ENCODE measurements around the gene RYR3.

RYR3 gene

GRCh38 chr15:33310481-33311311 is at the start of gene RYR3:
TSS of gene RYR3 (plus strand) at chr15:33310967. CDS start at chr15:33311046, 79 bp downstream.
- H3K4me3 ChIP-seq (ENCODE audit: low read depth, low read length): no peak within 1 kb of the TSS
- TF ChIP-seq, protein P1, sequence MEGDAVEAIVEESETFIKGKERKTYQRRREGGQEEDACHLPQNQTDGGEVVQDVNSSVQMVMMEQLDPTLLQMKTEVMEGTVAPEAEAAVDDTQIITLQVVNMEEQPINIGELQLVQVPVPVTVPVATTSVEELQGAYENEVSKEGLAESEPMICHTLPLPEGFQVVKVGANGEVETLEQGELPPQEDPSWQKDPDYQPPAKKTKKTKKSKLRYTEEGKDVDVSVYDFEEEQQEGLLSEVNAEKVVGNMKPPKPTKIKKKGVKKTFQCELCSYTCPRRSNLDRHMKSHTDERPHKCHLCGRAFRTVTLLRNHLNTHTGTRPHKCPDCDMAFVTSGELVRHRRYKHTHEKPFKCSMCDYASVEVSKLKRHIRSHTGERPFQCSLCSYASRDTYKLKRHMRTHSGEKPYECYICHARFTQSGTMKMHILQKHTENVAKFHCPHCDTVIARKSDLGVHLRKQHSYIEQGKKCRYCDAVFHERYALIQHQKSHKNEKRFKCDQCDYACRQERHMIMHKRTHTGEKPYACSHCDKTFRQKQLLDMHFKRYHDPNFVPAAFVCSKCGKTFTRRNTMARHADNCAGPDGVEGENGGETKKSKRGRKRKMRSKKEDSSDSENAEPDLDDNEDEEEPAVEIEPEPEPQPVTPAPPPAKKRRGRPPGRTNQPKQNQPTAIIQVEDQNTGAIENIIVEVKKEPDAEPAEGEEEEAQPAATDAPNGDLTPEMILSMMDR (IDR thresholded peaks at IDR 0.05; ENCODE audit: borderline replicate concordance, insufficient read depth, low read depth, low read length): no peak

DNA sequence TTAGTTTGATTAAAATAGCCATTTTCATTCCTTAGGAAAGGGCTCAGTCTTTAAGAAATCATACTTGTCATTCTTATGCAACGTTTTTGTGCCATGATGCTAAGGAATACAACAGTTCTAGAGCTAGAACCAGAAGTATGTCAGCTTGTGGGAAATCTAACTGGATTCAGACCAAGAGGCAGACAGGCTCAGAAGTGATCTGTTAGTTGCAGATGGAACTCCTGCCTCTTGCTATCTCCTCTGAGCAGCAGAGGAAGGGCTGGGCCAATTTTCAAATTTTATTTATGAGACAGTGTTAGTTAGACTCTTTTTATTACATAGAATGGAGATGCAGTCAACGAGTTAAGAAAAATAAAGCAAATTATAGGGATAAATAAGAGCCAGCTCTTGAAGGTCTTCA is 48.5 kb upstream of the RYR3 start:
- TF ChIP-seq, protein P1 (IDR thresholded peaks at IDR 0.05; ENCODE audit: borderline replicate concordance, insufficient read depth, low read depth, low read length): no peak
- H3K4me3 ChIP-seq (ENCODE audit: low read depth, low read length): no peak overlapping the region

DNA sequence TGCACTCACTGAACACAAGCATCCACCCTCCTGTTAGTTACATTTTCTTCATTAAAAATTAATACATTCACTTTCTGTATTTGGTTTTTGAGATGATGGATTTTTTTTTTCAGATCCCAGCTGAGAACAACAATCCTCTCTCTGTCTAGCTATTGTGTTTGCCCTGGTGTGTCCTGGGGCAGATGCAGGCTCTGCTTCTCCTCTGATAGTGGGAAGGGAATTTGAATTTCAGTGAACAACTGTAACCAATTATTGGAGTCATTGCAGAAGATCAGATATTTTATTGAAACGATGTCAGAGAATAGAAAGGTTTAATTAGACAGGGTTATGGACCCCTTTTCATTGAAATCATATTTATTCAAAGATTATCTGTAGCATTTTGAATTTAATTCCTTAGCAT is 33.1 kb upstream of the RYR3 start:
- no peak overlapping the region for H3K4me3 ChIP-seq (ENCODE audit: low read depth, low read length)
- TF ChIP-seq, protein P1 (IDR thresholded peaks at IDR 0.05; ENCODE audit: borderline replicate concordance, insufficient read depth, low read depth, low read length): no peak

DNA sequence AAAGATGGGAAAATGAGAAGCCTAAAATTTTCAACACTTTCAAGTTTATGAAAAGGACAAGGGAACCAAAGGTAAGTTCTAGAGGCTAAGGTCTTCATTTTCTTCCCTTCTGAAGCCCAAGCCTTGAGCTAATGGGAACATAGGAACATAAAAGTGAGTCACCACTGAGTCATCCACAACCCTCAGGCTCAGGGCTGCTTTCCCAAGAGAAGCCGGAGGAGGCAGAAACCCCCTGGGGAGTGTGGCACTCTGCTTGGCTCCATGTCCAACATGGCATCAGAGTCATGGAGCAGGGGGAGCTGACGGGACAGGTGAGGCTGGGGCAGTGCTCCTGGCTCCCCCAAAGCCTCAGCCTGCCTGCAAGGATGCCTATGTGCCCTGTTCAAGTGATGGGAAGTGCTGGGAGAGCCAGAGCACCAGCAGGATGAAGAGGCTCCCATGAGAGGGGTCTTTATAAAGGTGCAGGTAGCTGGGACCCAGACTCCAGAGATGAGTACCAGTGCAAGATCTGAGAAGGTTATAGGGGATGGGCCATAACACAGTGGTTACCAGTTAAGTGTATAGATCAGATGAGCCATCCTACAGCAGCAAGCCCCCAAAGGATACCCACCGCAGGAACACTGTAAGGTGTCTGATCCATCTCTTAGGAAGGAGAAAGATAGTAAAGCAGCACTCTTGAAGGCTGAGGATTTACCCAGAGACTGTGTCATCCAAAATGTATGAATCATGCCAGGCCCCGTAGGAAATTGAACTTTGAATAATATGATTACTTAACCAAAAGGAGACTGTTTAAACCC is 31.8 kb upstream of the RYR3 start:
- TF ChIP-seq, protein P1 (IDR thresholded peaks at IDR 0.05; ENCODE audit: borderline replicate concordance, insufficient read depth, low read depth, low read length): no peak

DNA sequence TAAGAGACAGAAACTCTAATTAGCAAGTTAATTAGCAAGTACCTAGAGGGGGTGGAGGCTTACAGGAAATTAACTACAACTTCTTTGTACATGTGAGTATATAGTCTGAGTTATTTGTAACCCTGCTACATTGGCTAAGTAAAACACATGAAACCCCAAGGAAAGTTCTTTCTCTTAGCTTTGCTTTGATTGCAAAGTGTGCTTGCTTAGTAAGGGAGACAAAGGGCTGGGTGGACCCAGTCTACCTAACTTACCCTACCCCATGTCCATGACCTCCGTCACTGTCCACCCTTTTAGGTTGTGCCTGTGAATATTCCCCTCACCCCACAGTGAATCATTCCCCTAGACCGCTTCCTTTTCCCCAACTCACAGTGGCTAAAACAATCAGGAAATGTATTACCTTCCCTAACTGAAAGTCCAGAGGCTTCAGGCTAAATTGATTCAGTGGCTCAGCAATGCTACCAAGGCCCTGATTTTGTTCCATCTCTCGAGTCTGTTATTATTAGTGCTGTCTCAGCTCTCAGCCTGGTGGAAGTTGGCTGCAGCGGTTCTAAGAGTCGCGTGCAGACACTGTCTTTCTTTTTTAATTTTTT is 31.1 kb upstream of the RYR3 start:
- no peak overlapping the region for H3K4me3 ChIP-seq (ENCODE audit: low read depth, low read length)
- TF ChIP-seq, protein P1 (IDR thresholded peaks at IDR 0.05; ENCODE audit: borderline replicate concordance, insufficient read depth, low read depth, low read length): no peak

More for the DNA sequence above, 31.8 kb upstream of the RYR3 start:
- H3K4me3 ChIP-seq (ENCODE audit: low read depth, low read length): no peak overlapping the region

DNA sequence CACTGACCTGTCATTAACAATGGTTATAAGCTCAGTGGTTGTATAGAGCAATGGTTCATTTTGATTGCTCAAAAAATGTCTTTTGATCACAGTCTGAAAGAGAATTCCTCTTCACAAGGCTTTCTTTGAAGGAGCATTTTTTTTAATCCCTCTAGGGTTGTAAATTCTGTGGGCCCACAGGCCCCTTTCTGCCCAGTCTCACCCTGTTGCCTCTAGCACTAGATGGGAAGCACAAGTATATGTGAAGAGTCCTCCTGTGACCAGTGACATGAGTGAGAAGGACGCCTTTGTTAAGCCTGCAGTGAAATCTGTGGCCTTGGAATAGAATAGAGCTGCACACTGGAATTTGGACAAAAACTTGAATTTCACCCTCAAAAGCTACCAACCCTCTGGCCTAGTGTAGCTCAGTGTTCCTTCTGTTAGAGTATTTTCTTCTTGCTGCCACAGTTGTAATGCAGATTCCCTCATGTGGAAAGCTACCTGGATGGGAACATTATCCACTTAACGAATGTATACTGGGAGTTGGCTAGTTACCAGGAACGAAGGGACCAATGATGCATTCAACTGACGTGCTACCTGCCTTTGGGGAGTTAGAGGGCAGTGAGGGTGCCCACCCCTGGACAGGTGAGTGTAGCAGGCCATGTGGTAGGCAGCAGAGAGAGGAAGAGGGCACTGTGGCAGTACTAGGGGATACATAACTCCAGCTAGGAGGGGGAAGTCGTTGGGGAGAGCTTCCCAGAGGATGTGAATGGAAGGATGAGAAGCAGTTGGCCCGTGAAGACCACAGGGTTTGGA is 28.3 kb upstream of the RYR3 start:
- TF ChIP-seq, protein P1 (IDR thresholded peaks at IDR 0.05; ENCODE audit: borderline replicate concordance, insufficient read depth, low read depth, low read length): no peak
- no peak overlapping the region for H3K4me3 ChIP-seq (ENCODE audit: low read depth, low read length)
